ENCODE data around the gene GRIP2. TPM values are rescaled to one million over a fixed set of nuclear protein-coding genes. Genes with fewer than 3 reads are reported as not detected.
A peak's percentile ranks its signal among the peaks of the same experiment; 100 is the strongest.

GRIP2 gene
- total and polyA plus RNA-seq, 9 of the 15 experiments (the other 6 are each of a cell fraction or from before 2014, with no cell fraction given), result 0.01 TPM; not detected in 7

DNA sequence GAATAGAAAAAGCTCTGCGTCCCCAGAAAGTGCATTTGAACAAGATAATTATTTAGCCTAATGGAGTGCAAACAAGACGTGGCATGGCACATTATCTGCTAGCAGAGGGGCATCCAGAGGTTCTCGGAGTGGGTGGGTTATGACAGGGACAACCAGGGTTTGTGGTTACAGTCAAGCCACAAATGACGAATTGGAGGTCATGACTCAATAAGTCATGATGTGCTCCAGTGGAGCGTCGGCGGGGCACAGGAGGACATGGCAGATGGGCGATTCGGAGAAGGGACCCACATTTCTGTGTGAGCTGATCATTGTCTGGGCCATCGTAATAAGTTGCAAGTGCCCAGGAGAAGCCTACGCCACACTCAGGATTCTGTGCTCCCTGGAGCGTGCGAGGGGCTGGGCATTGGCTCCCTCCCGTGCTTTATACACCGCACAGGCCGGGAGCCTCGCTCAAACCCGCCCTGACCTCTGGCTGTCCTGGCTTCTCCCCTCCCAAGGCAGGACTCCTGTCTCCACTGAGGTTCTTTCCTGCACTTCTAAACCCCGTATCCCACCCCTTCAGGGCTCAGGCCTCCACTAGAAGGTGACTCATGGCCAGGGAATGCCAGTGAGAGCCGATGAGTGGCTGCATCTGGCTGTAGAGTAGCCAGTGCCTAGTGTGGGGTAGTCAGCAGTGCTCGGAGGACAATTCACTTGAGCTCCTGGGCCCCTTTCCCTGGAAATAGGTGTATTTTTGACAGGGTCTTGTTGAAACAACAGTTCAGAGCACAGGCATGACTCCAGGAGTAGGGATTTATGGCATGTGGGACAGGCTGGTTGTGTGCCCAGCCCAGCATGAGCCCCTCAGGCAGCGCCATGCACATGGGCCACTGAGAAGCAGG is 67.4 kb downstream of the GRIP2 start:
- POLR2A ChIA-PET, result interaction anchor here (0.6 to 0.7 kb wide), 2 partner anchors 14 to 371 kb away, joined by 3 read pairs; no protein-coding TSS in a partner anchor
- H3K4me2 ChIP-seq (ENCODE audit: insufficient read depth, low read length), result no peak overlapping the region
- BruUV-seq (replicated peaks), result no TSS peak
- H3K79me2 ChIP-seq (ENCODE audit: control insufficient read depth, insufficient read depth, low read length), result no peaks in the 10 kb centered on the region
- intact Hi-C loops (cut with micrococcal nuclease), result no loop called here
- H3K27me3 ChIP-seq (ENCODE audit: control insufficient read depth in 2 of 2, insufficient read depth in 2 of 2, low read length in 2 of 2), result no peaks in the 10 kb centered on the region; a peak in 1 of 5 replicates
- no peaks in the 10 kb centered on the region for H3K9me3 ChIP-seq (replicated peaks; ENCODE audit: control insufficient read depth, insufficient read depth, low read depth, low read length)
- H3K36me3 ChIP-seq (ENCODE audit: control insufficient read depth, insufficient read depth, low read length), result peaks cover 100% of the 10 kb centered on the region
- H3K27ac ChIP-seq (ENCODE audit: extremely low read depth, low read depth, low read length), result no peak overlapping the region
- no peak for ATAC-seq
- no peak overlapping the region; a peak in 1 of 4 replicates for H3K9ac ChIP-seq (ENCODE audit: insufficient read depth in 1 of 2, low read depth in 2 of 2, low read length in 2 of 2)
- 92% methylated on average over 22 of the region's 22 CpGs for WGBS (ENCODE audit: insufficient coverage, low coverage, missing lambda C conversion rate)
- no peak overlapping the region for H2AFZ ChIP-seq (ENCODE audit: low read depth, low read length)
- H4K20me1 ChIP-seq (replicated peaks; ENCODE audit: control insufficient read depth, insufficient read depth, low read length), result no peaks in the 10 kb centered on the region
- H3K4me3 ChIP-seq, result no peak overlapping the region
- peaks cover 5% of the 10 kb centered on the region for H3K9me1 ChIP-seq (ENCODE audit: control insufficient read depth, insufficient read depth, low read length)
- no peaks in the 10 kb centered on the region for H3K4me1 ChIP-seq (replicated peaks in 1 of 2; ENCODE audit: control insufficient read depth in 2 of 2, insufficient read depth in 2 of 2, low read length in 2 of 2)
- CTCF ChIA-PET (ENCODE audit: low intra/inter-chr PET ratio), result no interaction called here
- in situ Hi-C loops (cut with MboI), result no loop called here
- DNase-seq (ENCODE audit: extremely low read depth in 1 of 4, low spot score in 3 of 4), result no peak
- FAIRE-seq, result no peak
- peak; percentile 44; the same call in 1 of the 2 replicates for TF ChIP-seq POLR2G (IDR thresholded peaks at IDR 0.05; ENCODE audit: low read depth, low read length)
- TF ChIP-seq, protein P1, sequence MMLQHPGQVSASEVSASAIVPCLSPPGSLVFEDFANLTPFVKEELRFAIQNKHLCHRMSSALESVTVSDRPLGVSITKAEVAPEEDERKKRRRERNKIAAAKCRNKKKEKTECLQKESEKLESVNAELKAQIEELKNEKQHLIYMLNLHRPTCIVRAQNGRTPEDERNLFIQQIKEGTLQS (IDR thresholded peaks at IDR 0.05), result 0 out of 2 replicates have a peak, but pooled peaks have one; percentile 10
- TF ChIP-seq, protein P1 (CRISPR knock-in tag; conservative IDR thresholded peaks at IDR 0.05), result no peak
- TF ChIP-seq ARNT (IDR thresholded peaks at IDR 0.05), result no peak
- TF ChIP-seq RBM22 (IDR thresholded peaks at IDR 0.05; ENCODE audit: low read depth, low read length, poor library complexity, severe bottlenecking), result peak; percentile 1
- TF ChIP-seq THAP7 (CRISPR knock-in tag; IDR thresholded peaks at IDR 0.05), result no peak

Measured in K562 (cell line).